H9 (cell line): ENCODE results near the gene DAAM1. TPM values are rescaled to one million over a fixed set of nuclear protein-coding genes. Genes with fewer than 3 reads are reported as not detected.

Experiments
- DNase-seq: peaks from one replicate; pipeline ENCODE4 v3.0.0-alpha.2; 2017
- H2AFZ ChIP-seq: one replicate; pipeline ENCODE4 v1.6.1; 2013; ENCODE audit warnings: mild to moderate bottlenecking, low read length, control low read depth, moderate library complexity
- H2AK5ac ChIP-seq: 2 replicates; pipeline ENCODE4 v1.6.1; 2013; ENCODE audit warnings: low read length, control low read depth, mixed read lengths; ENCODE audit not compliant: insufficient read length
- H2BK120ac ChIP-seq: one replicate; pipeline ENCODE4 v1.6.1; 2013; ENCODE audit warnings: low read depth, mild to moderate bottlenecking, low read length, control low read depth, inconsistent platforms; ENCODE audit not compliant: poor library complexity, severe bottlenecking
- H2BK12ac ChIP-seq: 2 replicates; pipeline ENCODE4 v1.6.1; 2013; ENCODE audit warnings: low read length, control low read depth, mixed read lengths, low read depth; ENCODE audit not compliant: insufficient read length
- H2BK15ac ChIP-seq: 2 replicates; pipeline ENCODE4 v1.6.1; 2013; ENCODE audit warnings: low read depth, low read length, control low read depth
- H2BK20ac ChIP-seq: one replicate; pipeline ENCODE4 v1.6.1; 2013; ENCODE audit warnings: low read depth, mild to moderate bottlenecking, low read length, control low read depth, inconsistent platforms; ENCODE audit not compliant: poor library complexity, severe bottlenecking
- H2BK5ac ChIP-seq: 2 replicates; pipeline ENCODE4 v1.6.1; 2013; ENCODE audit warnings: low read length, control low read depth, mixed read lengths; ENCODE audit not compliant: insufficient read length
- H3K14ac ChIP-seq: 2 replicates; pipeline ENCODE4 v1.6.1; 2013; ENCODE audit warnings: low read length, control low read depth; ENCODE audit not compliant: insufficient read depth
- H3K18ac ChIP-seq: 2 replicates; pipeline ENCODE4 v1.6.1; 2013; ENCODE audit warnings: low read depth, mild to moderate bottlenecking, mixed read lengths, low read length, control low read depth; ENCODE audit not compliant: insufficient read length
- H3K23ac ChIP-seq: 2 replicates; pipeline ENCODE4 v1.6.1; 2013; ENCODE audit warnings: low read length, control low read depth, mixed read lengths, low read depth; ENCODE audit not compliant: insufficient read length
- H3K23me2 ChIP-seq: 2 replicates; pipeline ENCODE4 v1.6.1; 2013; ENCODE audit warnings: low read depth, mild to moderate bottlenecking, mixed read lengths, low read length, control low read depth; ENCODE audit not compliant: insufficient read length, poor library complexity, severe bottlenecking
- H3K27ac ChIP-seq: 2 replicates; pipeline ENCODE4 v1.5.1; 2013; ENCODE audit warnings: low read length, control low read depth, mixed read lengths, low read depth; ENCODE audit not compliant: insufficient read length
- H3K27me3 ChIP-seq: 2 replicates; pipeline ENCODE4 v1.6.1; 2013; ENCODE audit warnings: low read length, control low read depth, inconsistent platforms; ENCODE audit not compliant: insufficient read depth
- H3K4ac ChIP-seq: 2 replicates; pipeline ENCODE4 v1.6.1; 2013; ENCODE audit warnings: low read depth, mild to moderate bottlenecking, control low read depth, inconsistent platforms, low read length, moderate library complexity
- H3K4me1 ChIP-seq: 2 replicates; pipeline ENCODE4 v1.6.1; 2013; ENCODE audit warnings: low read length, control low read depth, inconsistent platforms; ENCODE audit not compliant: insufficient read depth
- H3K4me2 ChIP-seq: 2 replicates; pipeline ENCODE4 v1.6.1; 2013; ENCODE audit warnings: low read length, control low read depth, mixed read lengths; ENCODE audit not compliant: insufficient read length, insufficient read depth
- H3K56ac ChIP-seq: 2 replicates; pipeline ENCODE4 v1.6.1; 2013; ENCODE audit warnings: low read depth, mild to moderate bottlenecking, mixed read lengths, low read length, control low read depth; ENCODE audit not compliant: insufficient read length
- H3K79me1 ChIP-seq: 2 replicates; pipeline ENCODE4 v1.6.1; 2013; ENCODE audit warnings: low read depth, mild to moderate bottlenecking, moderate library complexity, low read length, control low read depth, inconsistent platforms; ENCODE audit not compliant: insufficient read depth, poor library complexity, severe bottlenecking
- H3K79me2 ChIP-seq: 2 replicates; pipeline ENCODE4 v1.6.1; 2013; ENCODE audit warnings: low read length, control low read depth, inconsistent platforms; ENCODE audit not compliant: insufficient read depth
- H3K9ac ChIP-seq: 2 replicates; pipeline ENCODE4 v1.6.1; 2013; ENCODE audit warnings: low read length, control low read depth, mixed read lengths; ENCODE audit not compliant: insufficient read length; ENCODE audit errors: extremely low read depth
- H3K9me3 ChIP-seq: one replicate; pipeline ENCODE4 v1.6.1; 2013; ENCODE audit warnings: low read depth, low read length, inconsistent platforms; ENCODE audit not compliant: control insufficient read depth
- H3T11ph ChIP-seq: one replicate; pipeline ENCODE4 v1.6.1; 2013; ENCODE audit warnings: mild to moderate bottlenecking, low read length, control low read depth, inconsistent platforms
- H4K20me1 ChIP-seq: one replicate; pipeline ENCODE4 v1.6.1; 2013; ENCODE audit not compliant: control insufficient read depth, insufficient read length, insufficient read depth
- H4K5ac ChIP-seq: 2 replicates; pipeline ENCODE4 v1.6.1; 2013; ENCODE audit warnings: low read depth, mild to moderate bottlenecking, mixed read lengths, low read length, control low read depth; ENCODE audit not compliant: insufficient read length
- H4K8ac ChIP-seq: replicated peaks from 2 replicates; pipeline ENCODE4 v1.6.1; 2013; ENCODE audit warnings: low read length, control low read depth, mixed read lengths, low read depth; ENCODE audit not compliant: insufficient read length
- H4K91ac ChIP-seq: 2 replicates; pipeline ENCODE4 v1.6.1; 2013; ENCODE audit warnings: low read depth, mild to moderate bottlenecking, moderate library complexity, mixed read lengths, low read length, control low read depth; ENCODE audit not compliant: insufficient read length
- H3K27ac Mint-ChIP-seq, 3 experiments: 2 replicates in 2 of 3; 3 replicates in 1 of 3; pipeline ENCODE4 v1.8.0; 2020 to 2021; ENCODE audit warnings: mixed read lengths in 3 of 3, mild to moderate bottlenecking in 1 of 3, moderate library complexity in 1 of 3
- H3K27me3 Mint-ChIP-seq: 2 replicates; pipeline ENCODE4 v1.8.0; 2021; ENCODE audit warnings: low read depth, mild to moderate bottlenecking, moderate library complexity, mixed read lengths
- H3K36me3 Mint-ChIP-seq, 3 experiments: 2 replicates in 2 of 3; 3 replicates in 1 of 3; pipeline ENCODE4 v1.8.0; 2020 to 2021; ENCODE audit warnings: low read depth in 3 of 3, mixed read lengths in 3 of 3; ENCODE audit not compliant: insufficient read depth in 1 of 3
- H3K4me1 Mint-ChIP-seq, 2 experiments: 2 replicates each; pipeline ENCODE4 v1.8.0; 2020; ENCODE audit warnings: mixed read lengths in 2 of 2
- H3K4me3 Mint-ChIP-seq, 2 experiments: 2 replicates in 1 of 2; 3 replicates in 1 of 2; pipeline ENCODE4 v1.8.0; 2020 to 2021; ENCODE audit warnings: mild to moderate bottlenecking in 2 of 2, mixed read lengths in 2 of 2, moderate library complexity in 1 of 2
- H3K9me3 Mint-ChIP-seq, 2 experiments: 2 replicates in 1 of 2; 3 replicates in 1 of 2; pipeline ENCODE4 v1.8.0; 2020; ENCODE audit warnings: mild to moderate bottlenecking in 2 of 2, mixed read lengths in 2 of 2, moderate library complexity in 1 of 2
- CTCF ChIP-seq: fragments of 200-600 bp; sonication (generic); conservative IDR thresholded peaks from 3 replicates; pipeline ENCODE4 v1.8.0; 2021; ENCODE audit warnings: antibody characterized with exemption, mild to moderate bottlenecking
- WGBS: extraction: QIAGEN DNeasy Blood & Tissue Kit; methylation state at CpG from one replicate; pipeline ENCODE4 v1.1.7; 2013; ENCODE audit warnings: missing lambda C conversion rate, low lambda C conversion rate, mixed read lengths; ENCODE audit not compliant: insufficient read length; ENCODE audit errors: extremely low coverage; 5-methylcytosine and 5-hydroxymethylcytosine counted together
- total RNA-seq: library from RNA; stranded (reverse); gene quantifications from 2 replicates; pipeline ENCODE4 v1.2.1, GENCODE V29; 2021

Gene DAAM1
- total RNA-seq, 1 experiment from 2014 or later, result 19.5 TPM

- no peak overlapping the region for H2AK5ac ChIP-seq
- no peak overlapping the region for H3T11ph ChIP-seq
- H3K4me2 ChIP-seq, result no peak overlapping the region
- Mint-ChIP-seq H3K4me3 (no peak overlapping the region), H3K27me3 (no peaks in the 10 kb centered on the region), H3K9me3 (no peaks in the 10 kb centered on the region), H3K36me3 (no peaks in the 10 kb centered on the region), H3K27ac (peak overlapping the region in 2 of 3 experiments; percentile 20 to 49; a peak in 1 of 7 replicates), H3K4me1 (peaks cover 35 to 36% of the 10 kb centered on the region in 2 experiments)
- peaks cover 7% of the 10 kb centered on the region for H3K4me1 ChIP-seq
- H2BK12ac ChIP-seq, result no peak overlapping the region
- no CpG with 5 or more reads among the region's 7 CpGs for WGBS
- H4K8ac ChIP-seq, result no peak overlapping the region
- no peak overlapping the region for H3K14ac ChIP-seq
- TF ChIP-seq CTCF, result no peak
- no peak for DNase-seq
- no peaks in the 10 kb centered on the region for H3K23me2 ChIP-seq
- no peak overlapping the region for H3K18ac ChIP-seq
- no peak overlapping the region for H2BK20ac ChIP-seq
- no peaks in the 10 kb centered on the region for H4K20me1 ChIP-seq
- H3K79me1 ChIP-seq, result no peaks in the 10 kb centered on the region
- H3K9me3 ChIP-seq, result no peaks in the 10 kb centered on the region
- no peak overlapping the region for H4K5ac ChIP-seq
- H3K79me2 ChIP-seq, result no peaks in the 10 kb centered on the region
- no peak overlapping the region for H2BK120ac ChIP-seq
- H4K91ac ChIP-seq, result no peak overlapping the region
- no peak overlapping the region for H3K56ac ChIP-seq
- H3K27me3 ChIP-seq, result no peaks in the 10 kb centered on the region
- no peak overlapping the region for H3K4ac ChIP-seq
- no peak overlapping the region for H3K27ac ChIP-seq
- H2AFZ ChIP-seq, result no peak overlapping the region
- no peak overlapping the region for H2BK5ac ChIP-seq
- H3K9ac ChIP-seq, result no peak overlapping the region
- 0 out of 2 replicates have a peak overlapping the region, but pooled peaks have one; percentile 29 for H2BK15ac ChIP-seq
- H3K23ac ChIP-seq, result no peak overlapping the region
Observed at GRCh38 chr14:59213368-59214315, 25.2 kb downstream of the DAAM1 start.
